ENCODE results near the gene INPP5K.
A peak's percentile ranks its signal among the peaks of the same experiment; 100 is the strongest.

INPP5K gene

GRCh38 chr17:1560101-1560857 lies 43.9 kb upstream of the INPP5K start:
- no peaks in the 10 kb centered on the region for H3K27me3 ChIP-seq (ENCODE audit: control insufficient read depth in 1 of 2, insufficient read depth in 1 of 2, low read length in 2 of 2)
- no peak overlapping the region for H2BK12ac ChIP-seq (ENCODE audit: low read length in 2 of 2)
- H3K4ac ChIP-seq (ENCODE audit: low read depth in 1 of 2, low read length in 2 of 2), result no peak overlapping the region
- H3K27ac ChIP-seq (ENCODE audit: low read length, poor library complexity, severe bottlenecking), result no peak overlapping the region
- no peaks in the 10 kb centered on the region for H3K9me3 ChIP-seq (ENCODE audit: control insufficient read depth, low read length)
- no peak overlapping the region for H2BK5ac ChIP-seq (ENCODE audit: low read depth, low read length, poor library complexity, severe bottlenecking)
- H2AFZ ChIP-seq (ENCODE audit: low read depth, low read length), result no peak overlapping the region
- H3K4me2 ChIP-seq (ENCODE audit: low read length, poor library complexity, severe bottlenecking), result no peak overlapping the region
- peak overlapping the region; percentile 94 for H3K9ac ChIP-seq (ENCODE audit: low read length)
- no peak overlapping the region for H3K18ac ChIP-seq (ENCODE audit: low read depth in 1 of 2, low read length in 2 of 2)
- peak overlapping the region; percentile 31 for H2BK15ac ChIP-seq (ENCODE audit: low read depth, poor library complexity, severe bottlenecking)
- H4K8ac ChIP-seq (ENCODE audit: low read length), result peak overlapping the region; percentile 64
- H3K36me3 ChIP-seq (ENCODE audit: control insufficient read depth in 1 of 2, insufficient read depth in 2 of 2, low read depth in 1 of 2, low read length in 2 of 2), result peaks cover 13 to 24% of the 10 kb centered on the region in 2 experiments
- peak overlapping the region; percentile 57 for H4K91ac ChIP-seq (ENCODE audit: low read length)
- no peak overlapping the region for H2AK5ac ChIP-seq (ENCODE audit: low read length, severe bottlenecking)
- 78% methylated on average over 21 of the region's 22 CpGs for WGBS
- peaks cover 32% of the 10 kb centered on the region for H3K4me1 ChIP-seq (ENCODE audit: control insufficient read depth, insufficient read depth, low read depth, low read length)
- H2BK120ac ChIP-seq (ENCODE audit: low read depth, low read length), result no peak overlapping the region
- no peak overlapping the region for H3K14ac ChIP-seq (ENCODE audit: low read length in 2 of 2)
- peak overlapping the region in 1 of 2 experiments; percentile 23 for H3K23ac ChIP-seq (ENCODE audit: low read length in 2 of 2)
- peaks cover 33% of the 10 kb centered on the region for H3K79me1 ChIP-seq (replicated peaks; ENCODE audit: low read length, poor library complexity, severe bottlenecking)
- DNase-seq, result no peak
- H3K4me3 ChIP-seq (ENCODE audit: insufficient read depth in 1 of 2, low read depth in 1 of 2, low read length in 2 of 2), result peak overlapping the region in 1 of 2 experiments; percentile 88

GRCh38 chr17:1559047-1560043 lies 42.9 kb upstream of the INPP5K start:
- no peak overlapping the region for H3K27ac ChIP-seq (ENCODE audit: low read length, poor library complexity, severe bottlenecking)
- H3K9me3 ChIP-seq (ENCODE audit: control insufficient read depth, low read length), result no peaks in the 10 kb centered on the region
- H3K4me2 ChIP-seq (ENCODE audit: low read length, poor library complexity, severe bottlenecking), result no peak overlapping the region
- H2BK120ac ChIP-seq (ENCODE audit: low read depth, low read length), result no peak overlapping the region
- no peak overlapping the region for H2AK5ac ChIP-seq (ENCODE audit: low read length, severe bottlenecking)
- H2BK12ac ChIP-seq (ENCODE audit: low read length in 2 of 2), result no peak overlapping the region
- H2BK15ac ChIP-seq (ENCODE audit: low read depth, poor library complexity, severe bottlenecking), result no peak overlapping the region
- H3K4me1 ChIP-seq (ENCODE audit: control insufficient read depth, insufficient read depth, low read depth, low read length), result peaks cover 32% of the 10 kb centered on the region
- H3K79me1 ChIP-seq (replicated peaks; ENCODE audit: low read length, poor library complexity, severe bottlenecking), result peaks cover 41% of the 10 kb centered on the region
- H4K91ac ChIP-seq (ENCODE audit: low read length), result no peak overlapping the region
- H3K36me3 ChIP-seq (ENCODE audit: control insufficient read depth in 1 of 2, insufficient read depth in 2 of 2, low read depth in 1 of 2, low read length in 2 of 2), result peaks cover 13 to 25% of the 10 kb centered on the region in 2 experiments
- no peaks in the 10 kb centered on the region for H3K27me3 ChIP-seq (ENCODE audit: control insufficient read depth in 1 of 2, insufficient read depth in 1 of 2, low read length in 2 of 2)
- H3K23ac ChIP-seq (ENCODE audit: low read length in 2 of 2), result no peak overlapping the region
- peak overlapping the region; percentile 11 for H3K9ac ChIP-seq (ENCODE audit: low read length)
- no peak overlapping the region for H3K18ac ChIP-seq (ENCODE audit: low read depth in 1 of 2, low read length in 2 of 2)
- H3K4me3 ChIP-seq (ENCODE audit: insufficient read depth in 1 of 2, low read depth in 1 of 2, low read length in 2 of 2), result no peak overlapping the region
- H2BK5ac ChIP-seq (ENCODE audit: low read depth, low read length, poor library complexity, severe bottlenecking), result no peak overlapping the region
- no peak overlapping the region for H4K8ac ChIP-seq (ENCODE audit: low read length)
- H2AFZ ChIP-seq (ENCODE audit: low read depth, low read length), result no peak overlapping the region
- H3K14ac ChIP-seq (ENCODE audit: low read length in 2 of 2), result no peak overlapping the region
- no peak for DNase-seq
- 92% methylated on average over 10 of the region's 10 CpGs for WGBS
- no peak overlapping the region for H3K4ac ChIP-seq (ENCODE audit: low read depth in 1 of 2, low read length in 2 of 2)

DNA sequence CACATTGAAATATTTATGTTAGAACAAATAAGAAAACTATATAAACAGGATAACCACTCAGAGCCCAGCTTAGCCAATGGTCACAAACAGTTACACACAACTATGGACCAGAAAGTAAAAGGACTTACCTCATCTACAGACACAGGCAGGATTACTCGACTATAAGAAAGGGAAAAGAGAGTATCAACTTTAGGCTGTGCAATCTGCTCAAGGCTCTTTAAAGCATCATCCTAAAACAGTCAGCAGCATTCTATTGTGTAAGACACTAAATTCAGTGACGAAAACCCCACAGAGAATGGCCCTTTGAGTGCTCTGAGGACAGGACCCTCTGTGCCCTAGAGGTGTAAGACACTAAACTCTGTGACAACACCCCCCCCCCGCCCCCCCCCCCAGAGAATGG lies 42.0 kb upstream of the INPP5K start:
- H2BK15ac ChIP-seq (ENCODE audit: low read depth, poor library complexity, severe bottlenecking), result no peak overlapping the region
- no peak overlapping the region for H2BK120ac ChIP-seq (ENCODE audit: low read depth, low read length)

More for the DNA sequence above, 42.0 kb upstream of the INPP5K start:
- H3K9ac ChIP-seq (ENCODE audit: low read length), result no peak overlapping the region
- H2AK5ac ChIP-seq (ENCODE audit: low read length, severe bottlenecking), result no peak overlapping the region
- H2AFZ ChIP-seq (ENCODE audit: low read depth, low read length), result no peak overlapping the region
- peaks cover 20 to 25% of the 10 kb centered on the region in 2 experiments for H3K36me3 ChIP-seq (ENCODE audit: control insufficient read depth in 1 of 2, insufficient read depth in 2 of 2, low read depth in 1 of 2, low read length in 2 of 2)
- no peak overlapping the region for H3K4ac ChIP-seq (ENCODE audit: low read depth in 1 of 2, low read length in 2 of 2)
- no peak overlapping the region for H3K27ac ChIP-seq (ENCODE audit: low read length, poor library complexity, severe bottlenecking)
- no peak overlapping the region for H3K4me2 ChIP-seq (ENCODE audit: low read length, poor library complexity, severe bottlenecking)
- no peak overlapping the region for H2BK12ac ChIP-seq (ENCODE audit: low read length in 2 of 2)
- H3K27me3 ChIP-seq (ENCODE audit: control insufficient read depth in 1 of 2, insufficient read depth in 1 of 2, low read length in 2 of 2), result no peaks in the 10 kb centered on the region
- H2BK5ac ChIP-seq (ENCODE audit: low read depth, low read length, poor library complexity, severe bottlenecking), result no peak overlapping the region
- H3K4me1 ChIP-seq (ENCODE audit: control insufficient read depth, insufficient read depth, low read depth, low read length), result peaks cover 32% of the 10 kb centered on the region
- no peaks in the 10 kb centered on the region for H3K9me3 ChIP-seq (ENCODE audit: control insufficient read depth, low read length)
- WGBS, result 94% methylated on average over 2 of the region's 3 CpGs
- H3K4me3 ChIP-seq (ENCODE audit: insufficient read depth in 1 of 2, low read depth in 1 of 2, low read length in 2 of 2), result no peak overlapping the region
- no peak overlapping the region for H3K23ac ChIP-seq (ENCODE audit: low read length in 2 of 2)
- no peak overlapping the region for H4K8ac ChIP-seq (ENCODE audit: low read length)
- peak; percentile 51 for DNase-seq
- no peak overlapping the region for H4K91ac ChIP-seq (ENCODE audit: low read length)
- H3K79me1 ChIP-seq (replicated peaks; ENCODE audit: low read length, poor library complexity, severe bottlenecking), result peaks cover 45% of the 10 kb centered on the region
- no peak overlapping the region for H3K18ac ChIP-seq (ENCODE audit: low read depth in 1 of 2, low read length in 2 of 2)
- no peak overlapping the region for H3K14ac ChIP-seq (ENCODE audit: low read length in 2 of 2)

Data from mesenchymal stem cell (in vitro differentiated cells and primary cell).